Measurements from ENCODE around the gene SLC4A3.

The SLC4A3 gene

DNA sequence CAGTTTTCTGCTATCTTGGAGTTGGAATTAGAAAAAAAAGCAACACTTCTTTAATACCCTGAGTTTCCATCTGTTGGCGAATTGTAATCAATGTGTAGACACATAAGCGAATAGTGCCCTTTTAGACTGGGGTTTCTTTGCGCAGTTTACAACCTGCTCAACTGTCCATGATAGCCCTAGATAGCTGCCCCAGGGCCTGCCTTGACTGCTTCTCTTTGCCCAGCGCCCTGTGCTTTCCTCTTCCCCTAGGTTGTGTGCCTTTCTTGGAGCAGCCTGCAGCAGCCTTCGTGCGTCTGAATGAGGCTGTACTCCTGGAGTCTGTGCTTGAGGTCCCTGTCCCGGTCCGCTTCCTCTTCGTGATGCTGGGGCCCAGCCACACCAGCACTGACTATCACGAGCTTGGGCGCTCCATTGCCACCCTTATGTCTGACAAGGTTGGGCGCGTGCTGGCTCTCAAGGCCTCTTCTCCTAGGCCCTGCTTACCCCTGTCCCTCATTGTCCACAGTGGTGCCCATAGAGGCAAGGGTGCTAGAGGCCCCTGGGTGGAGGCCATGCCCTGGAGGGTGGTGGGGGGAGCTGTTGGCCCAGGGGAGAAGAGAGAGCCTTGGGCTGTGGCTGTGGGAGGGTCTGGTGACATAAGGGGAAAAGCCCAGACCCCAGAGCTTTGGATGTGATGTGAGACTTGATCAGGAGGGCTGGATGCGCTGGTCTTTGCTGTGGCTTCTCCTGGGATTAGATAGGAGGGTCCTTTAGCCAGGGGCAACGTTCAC is 6.9 kb downstream of the SLC4A3 start:
- no peak for DNase-seq

DNA sequence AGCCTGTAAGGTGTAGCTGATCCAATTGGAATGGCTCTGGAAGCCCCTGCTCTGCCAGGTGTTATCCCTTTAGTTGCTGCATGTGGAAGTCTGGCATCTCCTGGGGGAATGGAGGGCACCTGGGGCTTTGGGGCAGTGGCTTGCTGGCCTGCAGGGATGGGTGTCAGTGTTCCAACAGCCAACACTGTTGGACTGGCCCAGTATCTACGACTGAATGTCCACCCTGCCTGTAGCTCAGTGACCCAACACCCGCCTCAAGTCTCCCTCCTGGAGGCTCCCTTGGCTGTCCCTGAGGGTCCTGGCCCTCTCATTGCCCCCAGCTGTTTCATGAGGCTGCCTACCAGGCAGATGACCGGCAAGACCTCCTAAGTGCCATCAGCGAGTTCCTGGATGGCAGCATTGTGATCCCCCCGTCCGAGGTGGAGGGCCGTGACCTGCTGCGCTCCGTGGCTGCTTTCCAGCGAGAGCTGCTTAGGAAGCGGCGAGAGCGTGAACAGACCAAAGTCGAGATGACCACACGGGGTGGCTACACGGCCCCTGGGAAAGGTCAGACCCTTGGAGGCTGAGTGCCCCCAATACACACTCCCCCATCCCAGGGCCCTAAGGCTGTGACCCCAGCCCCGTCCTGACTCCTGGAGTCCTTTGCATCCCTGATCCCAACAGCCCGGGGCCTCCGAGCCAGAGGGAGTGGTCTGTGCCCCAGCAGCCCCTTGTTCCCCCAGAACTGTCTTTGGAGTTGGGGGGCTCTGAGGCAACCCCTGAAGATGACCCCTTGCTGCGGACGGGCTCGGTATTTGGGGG is 7.7 kb downstream of the SLC4A3 start:
- no peak for DNase-seq

DNA sequence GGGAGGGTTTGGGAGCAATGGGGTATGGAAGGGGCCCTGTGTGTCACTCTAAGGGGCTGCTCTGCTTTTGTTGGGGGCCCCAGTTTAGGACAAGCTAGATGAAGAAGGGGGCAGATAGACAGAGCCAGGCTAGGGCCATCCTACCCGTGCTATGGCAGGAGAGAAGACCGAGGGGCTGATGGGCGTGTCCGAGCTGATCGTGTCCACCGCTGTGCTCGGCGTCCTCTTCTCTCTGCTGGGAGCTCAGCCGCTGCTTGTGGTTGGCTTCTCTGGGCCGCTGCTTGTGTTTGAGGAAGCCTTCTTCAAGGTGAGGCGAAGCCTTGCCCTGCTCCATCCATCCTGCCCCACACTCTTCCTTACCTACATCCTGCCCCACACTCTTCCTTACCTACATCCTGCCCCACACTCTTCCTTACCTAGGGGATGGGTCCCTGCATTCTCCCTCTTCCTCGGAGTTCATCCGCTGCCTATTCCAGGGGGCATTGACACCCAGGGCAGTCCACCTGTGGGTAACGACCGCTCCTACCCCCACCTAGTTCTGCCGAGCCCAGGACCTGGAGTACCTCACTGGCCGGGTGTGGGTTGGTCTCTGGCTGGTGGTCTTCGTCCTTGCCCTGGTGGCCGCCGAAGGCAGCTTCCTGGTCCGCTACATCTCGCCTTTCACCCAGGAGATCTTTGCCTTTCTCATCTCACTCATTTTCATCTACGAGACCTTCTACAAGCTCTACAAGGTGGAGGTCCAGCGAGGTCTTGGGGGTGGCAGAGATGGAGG is 8.9 kb downstream of the SLC4A3 start:
- no peak for DNase-seq

GRCh38 chr2:219636941-219637841 is 9.8 kb downstream of the SLC4A3 start:
- no peak for DNase-seq

DNA sequence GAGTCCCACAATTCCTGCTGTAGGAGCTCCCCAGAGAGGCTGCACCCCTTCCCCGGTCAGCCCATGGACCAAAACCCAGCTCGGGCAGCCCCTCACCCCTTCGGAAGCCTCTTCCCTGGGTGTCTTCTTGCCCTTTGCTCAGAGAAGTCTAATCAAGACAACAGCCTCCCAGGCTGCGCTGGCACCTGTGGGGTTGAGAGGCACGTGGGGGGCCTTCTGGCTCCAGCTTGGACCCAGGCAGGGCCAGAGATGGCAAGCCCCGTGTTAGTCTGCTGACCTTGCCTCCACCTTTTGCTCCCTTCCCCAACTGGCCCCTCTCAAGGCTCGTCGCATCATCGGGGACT is 10.4 kb downstream of the SLC4A3 start:
- DNase-seq, result no peak

- no peak for DNase-seq
These were observed 11.0 kb downstream of the SLC4A3 start for GRCh38 chr2:219638217-219638947.

- no peak for DNase-seq
These were observed 11.7 kb downstream of the SLC4A3 start for GRCh38 chr2:219638948-219639755.

- DNase-seq, result no peak
These were observed 14.1 kb downstream of the SLC4A3 start for GRCh38 chr2:219641390-219642068.

DNA sequence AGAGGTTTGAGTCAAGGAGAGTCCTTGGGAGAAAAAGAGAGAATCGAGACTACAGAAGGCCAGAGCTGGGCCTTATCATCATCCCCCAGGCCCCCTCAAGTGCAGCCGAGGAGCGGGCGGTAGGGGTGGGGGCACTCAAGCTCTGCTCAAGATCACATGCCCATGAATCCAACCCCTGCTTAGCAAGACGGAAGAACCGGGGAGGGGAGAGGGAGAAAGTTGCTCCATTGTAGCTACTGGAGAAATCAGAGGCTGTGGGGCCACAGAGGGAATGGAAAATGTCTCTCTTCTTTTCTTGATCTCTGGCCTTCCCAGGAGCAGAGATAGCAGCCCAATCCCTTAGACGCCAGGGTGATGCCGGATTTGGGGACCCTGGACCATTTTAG is 14.6 kb downstream of the SLC4A3 start:
- DNase-seq, result no peak

DNA sequence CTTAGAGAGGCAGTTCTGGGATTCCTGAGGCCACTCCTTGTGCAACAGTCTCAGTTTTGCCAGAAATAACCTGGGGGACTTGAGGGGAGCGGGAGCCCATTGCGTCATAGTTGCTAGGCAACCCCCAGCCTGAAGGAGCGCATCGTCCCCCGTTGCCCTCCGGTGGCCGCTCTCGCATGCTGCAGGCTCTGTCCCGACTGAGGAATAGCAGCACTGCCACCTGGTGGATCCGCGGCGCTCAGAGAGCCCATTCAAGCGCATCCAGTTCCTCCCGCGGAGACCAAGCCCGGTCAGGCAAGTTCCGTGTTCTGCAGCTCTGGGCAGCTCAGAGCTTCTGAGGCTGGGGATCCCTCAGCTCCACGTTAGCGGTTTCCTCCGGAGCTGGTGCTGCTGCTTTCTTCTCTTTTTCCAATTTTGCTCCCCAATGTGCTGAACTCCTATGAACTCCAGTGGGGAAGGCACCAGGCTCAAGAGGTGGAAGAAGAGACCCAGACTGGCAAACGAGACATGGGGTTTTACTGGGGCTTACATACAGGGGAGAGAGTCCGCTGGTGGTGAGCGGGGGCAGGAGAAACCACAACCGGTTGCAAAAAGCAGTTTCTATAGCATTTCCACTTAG is 15.1 kb downstream of the SLC4A3 start:
- peak; percentile 76 for DNase-seq

DNA sequence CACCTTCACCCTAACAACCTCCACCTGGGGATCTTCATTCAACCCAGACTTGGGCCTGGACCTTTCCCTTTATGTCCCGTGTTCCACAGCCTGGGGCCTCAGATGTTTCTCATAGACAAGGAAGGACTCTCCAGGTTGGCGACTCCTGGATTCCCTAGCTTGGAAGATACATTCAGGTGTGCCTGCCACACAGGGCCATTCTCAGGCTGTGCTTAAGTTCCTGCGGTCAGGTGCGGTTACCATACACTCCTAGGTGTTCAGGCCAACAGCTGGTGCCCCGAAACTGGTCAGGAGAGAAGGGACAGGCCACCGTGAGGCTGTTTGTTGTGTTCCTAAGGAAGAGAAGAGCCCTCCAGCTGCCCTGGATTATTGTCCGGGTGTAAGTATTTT is 15.6 kb downstream of the SLC4A3 start:
- DNase-seq, result no peak

GRCh38 chr2:219643788-219644398 is 16.5 kb downstream of the SLC4A3 start:
- DNase-seq, result no peak

DNA sequence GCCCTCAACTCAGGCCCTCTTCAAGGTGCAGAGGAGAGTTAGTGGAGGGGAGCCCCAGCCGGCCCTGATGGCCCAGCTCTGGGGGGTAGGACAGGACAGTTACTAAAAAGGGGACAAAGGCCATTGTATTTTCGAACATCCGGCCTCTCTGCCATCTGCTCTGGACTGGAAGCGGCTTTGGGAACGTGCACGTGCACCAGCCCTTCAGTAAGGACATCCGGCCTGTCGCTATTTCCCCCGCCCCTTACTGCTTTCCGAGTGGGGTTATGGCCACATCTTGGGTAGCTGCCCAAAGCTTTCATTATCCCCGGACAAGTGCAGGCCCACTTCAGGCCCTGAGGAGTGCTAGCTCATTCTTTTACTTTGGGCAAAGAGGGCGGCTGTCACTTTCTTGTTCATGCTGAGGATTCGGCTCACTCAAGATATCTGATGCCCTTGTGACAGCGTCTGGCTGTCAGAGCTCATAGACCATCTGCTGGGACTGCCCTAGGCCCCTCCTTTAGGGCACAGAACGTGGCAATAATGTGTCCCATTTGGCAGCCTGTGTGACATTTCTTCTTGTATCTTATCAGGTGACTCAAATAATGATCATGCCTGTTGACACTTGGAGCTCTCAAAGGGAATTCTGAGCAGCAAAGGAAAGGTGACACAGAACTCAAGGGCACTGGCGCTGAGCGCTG is 17.5 kb downstream of the SLC4A3 start:
- no peak for DNase-seq

GRCh38 chr2:219645631-219646527 is 18.4 kb downstream of the SLC4A3 start:
- DNase-seq, result no peak

DNA sequence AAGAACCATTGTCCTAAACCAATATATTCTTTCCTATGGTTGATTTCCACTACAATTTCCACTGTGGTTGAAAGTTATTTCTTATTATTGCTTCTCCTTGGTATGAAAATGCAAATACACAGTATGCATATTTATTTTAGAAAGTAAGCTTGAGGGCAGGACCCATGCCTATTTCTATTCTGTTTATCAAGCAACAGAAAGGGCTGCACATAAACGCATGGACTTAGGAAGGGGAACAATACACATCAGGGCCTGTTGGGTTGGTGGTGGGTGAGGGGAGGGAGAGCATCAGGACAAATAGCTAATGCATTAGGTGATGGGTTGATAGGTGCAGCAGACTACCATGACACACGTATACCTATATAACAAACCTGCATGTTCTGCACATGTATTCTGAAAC is 20.7 kb downstream of the SLC4A3 start:
- no peak for DNase-seq

GRCh38 chr2:219648963-219649362 is 21.5 kb downstream of the SLC4A3 start:
- DNase-seq, result no peak

DNA sequence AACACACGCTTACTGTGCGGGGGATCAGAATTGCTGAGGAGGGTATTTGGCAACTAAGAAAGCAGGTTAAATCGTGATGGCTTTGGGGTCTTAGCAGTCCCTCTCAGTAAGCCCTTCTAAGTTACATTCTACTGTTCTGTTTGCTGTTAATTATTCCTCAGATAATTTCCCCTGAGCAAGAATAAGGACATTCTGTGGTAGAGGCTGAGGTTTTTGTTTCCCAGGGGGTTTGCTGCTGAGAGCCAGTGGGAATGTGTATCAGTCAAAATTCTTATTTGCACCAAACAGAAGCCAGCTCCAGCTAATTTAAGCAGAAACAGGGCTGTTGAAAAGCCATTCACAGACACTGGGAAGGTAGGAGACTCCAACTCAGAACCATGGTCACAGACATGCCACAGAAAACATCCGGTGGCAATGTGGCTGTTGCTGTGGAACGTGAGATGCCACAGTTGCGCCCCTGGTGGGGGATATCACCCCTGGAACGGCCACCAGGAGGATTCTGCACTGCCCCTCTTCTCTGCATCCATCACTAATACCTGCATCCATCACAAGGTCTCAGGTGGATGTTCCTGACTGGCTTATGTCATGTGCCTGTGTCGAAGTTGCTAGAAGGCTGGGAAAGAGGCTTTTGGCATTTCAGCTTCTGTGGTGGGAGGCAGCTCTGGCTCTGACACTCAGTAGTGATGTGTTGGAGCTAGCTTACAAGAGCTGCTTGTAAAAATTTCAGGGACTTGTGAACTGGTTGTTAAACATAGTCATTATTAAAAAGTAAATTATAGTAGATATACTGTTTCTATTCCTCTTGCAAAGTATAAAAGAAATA is 23.2 kb downstream of the SLC4A3 start:
- no peak for DNase-seq

All from T-helper 9 cell (primary cell).